ENCODE data around the gene UGT8. TPM values are rescaled to one million over a fixed set of nuclear protein-coding genes. Genes with fewer than 3 reads are reported as not detected.

The UGT8 gene
- total and polyA plus RNA-seq, 2 of the 8 experiments (the other 6 are each of a cell fraction or from before 2014, with no cell fraction given): 16.9 to 26.9 TPM

DNA sequence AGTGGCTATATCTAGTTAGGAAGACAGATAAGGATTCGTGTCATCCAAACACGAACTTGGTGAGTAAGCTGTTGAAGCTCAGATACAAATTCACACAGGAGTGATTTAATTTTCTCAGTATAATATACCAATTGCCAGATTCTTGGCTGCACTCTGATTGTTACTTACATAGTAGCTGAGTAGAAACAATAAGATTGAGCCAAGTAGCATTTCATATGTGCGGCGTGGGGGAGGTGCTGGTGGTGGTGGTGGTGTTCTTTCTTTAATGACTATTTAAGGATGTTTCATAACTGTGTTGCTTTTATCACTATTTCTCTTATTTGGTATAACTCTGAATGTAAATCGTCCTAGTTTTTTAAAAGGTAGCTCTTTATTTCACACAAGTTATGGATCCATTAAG is 102.9 kb downstream of the UGT8 start (continued):
- TF ChIP-seq, protein P1, sequence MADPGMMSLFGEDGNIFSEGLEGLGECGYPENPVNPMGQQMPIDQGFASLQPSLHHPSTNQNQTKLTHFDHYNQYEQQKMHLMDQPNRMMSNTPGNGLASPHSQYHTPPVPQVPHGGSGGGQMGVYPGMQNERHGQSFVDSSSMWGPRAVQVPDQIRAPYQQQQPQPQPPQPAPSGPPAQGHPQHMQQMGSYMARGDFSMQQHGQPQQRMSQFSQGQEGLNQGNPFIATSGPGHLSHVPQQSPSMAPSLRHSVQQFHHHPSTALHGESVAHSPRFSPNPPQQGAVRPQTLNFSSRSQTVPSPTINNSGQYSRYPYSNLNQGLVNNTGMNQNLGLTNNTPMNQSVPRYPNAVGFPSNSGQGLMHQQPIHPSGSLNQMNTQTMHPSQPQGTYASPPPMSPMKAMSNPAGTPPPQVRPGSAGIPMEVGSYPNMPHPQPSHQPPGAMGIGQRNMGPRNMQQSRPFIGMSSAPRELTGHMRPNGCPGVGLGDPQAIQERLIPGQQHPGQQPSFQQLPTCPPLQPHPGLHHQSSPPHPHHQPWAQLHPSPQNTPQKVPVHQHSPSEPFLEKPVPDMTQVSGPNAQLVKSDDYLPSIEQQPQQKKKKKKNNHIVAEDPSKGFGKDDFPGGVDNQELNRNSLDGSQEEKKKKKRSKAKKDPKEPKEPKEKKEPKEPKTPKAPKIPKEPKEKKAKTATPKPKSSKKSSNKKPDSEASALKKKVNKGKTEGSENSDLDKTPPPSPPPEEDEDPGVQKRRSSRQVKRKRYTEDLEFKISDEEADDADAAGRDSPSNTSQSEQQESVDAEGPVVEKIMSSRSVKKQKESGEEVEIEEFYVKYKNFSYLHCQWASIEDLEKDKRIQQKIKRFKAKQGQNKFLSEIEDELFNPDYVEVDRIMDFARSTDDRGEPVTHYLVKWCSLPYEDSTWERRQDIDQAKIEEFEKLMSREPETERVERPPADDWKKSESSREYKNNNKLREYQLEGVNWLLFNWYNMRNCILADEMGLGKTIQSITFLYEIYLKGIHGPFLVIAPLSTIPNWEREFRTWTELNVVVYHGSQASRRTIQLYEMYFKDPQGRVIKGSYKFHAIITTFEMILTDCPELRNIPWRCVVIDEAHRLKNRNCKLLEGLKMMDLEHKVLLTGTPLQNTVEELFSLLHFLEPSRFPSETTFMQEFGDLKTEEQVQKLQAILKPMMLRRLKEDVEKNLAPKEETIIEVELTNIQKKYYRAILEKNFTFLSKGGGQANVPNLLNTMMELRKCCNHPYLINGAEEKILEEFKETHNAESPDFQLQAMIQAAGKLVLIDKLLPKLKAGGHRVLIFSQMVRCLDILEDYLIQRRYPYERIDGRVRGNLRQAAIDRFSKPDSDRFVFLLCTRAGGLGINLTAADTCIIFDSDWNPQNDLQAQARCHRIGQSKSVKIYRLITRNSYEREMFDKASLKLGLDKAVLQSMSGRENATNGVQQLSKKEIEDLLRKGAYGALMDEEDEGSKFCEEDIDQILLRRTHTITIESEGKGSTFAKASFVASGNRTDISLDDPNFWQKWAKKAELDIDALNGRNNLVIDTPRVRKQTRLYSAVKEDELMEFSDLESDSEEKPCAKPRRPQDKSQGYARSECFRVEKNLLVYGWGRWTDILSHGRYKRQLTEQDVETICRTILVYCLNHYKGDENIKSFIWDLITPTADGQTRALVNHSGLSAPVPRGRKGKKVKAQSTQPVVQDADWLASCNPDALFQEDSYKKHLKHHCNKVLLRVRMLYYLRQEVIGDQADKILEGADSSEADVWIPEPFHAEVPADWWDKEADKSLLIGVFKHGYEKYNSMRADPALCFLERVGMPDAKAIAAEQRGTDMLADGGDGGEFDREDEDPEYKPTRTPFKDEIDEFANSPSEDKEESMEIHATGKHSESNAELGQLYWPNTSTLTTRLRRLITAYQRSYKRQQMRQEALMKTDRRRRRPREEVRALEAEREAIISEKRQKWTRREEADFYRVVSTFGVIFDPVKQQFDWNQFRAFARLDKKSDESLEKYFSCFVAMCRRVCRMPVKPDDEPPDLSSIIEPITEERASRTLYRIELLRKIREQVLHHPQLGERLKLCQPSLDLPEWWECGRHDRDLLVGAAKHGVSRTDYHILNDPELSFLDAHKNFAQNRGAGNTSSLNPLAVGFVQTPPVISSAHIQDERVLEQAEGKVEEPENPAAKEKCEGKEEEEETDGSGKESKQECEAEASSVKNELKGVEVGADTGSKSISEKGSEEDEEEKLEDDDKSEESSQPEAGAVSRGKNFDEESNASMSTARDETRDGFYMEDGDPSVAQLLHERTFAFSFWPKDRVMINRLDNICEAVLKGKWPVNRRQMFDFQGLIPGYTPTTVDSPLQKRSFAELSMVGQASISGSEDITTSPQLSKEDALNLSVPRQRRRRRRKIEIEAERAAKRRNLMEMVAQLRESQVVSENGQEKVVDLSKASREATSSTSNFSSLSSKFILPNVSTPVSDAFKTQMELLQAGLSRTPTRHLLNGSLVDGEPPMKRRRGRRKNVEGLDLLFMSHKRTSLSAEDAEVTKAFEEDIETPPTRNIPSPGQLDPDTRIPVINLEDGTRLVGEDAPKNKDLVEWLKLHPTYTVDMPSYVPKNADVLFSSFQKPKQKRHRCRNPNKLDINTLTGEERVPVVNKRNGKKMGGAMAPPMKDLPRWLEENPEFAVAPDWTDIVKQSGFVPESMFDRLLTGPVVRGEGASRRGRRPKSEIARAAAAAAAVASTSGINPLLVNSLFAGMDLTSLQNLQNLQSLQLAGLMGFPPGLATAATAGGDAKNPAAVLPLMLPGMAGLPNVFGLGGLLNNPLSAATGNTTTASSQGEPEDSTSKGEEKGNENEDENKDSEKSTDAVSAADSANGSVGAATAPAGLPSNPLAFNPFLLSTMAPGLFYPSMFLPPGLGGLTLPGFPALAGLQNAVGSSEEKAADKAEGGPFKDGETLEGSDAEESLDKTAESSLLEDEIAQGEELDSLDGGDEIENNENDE (IDR thresholded peaks at IDR 0.05; ENCODE audit: insufficient replicate concordance, low read length): no peak
- TF ChIP-seq TAF1 (IDR thresholded peaks at IDR 0.05; ENCODE audit: low read depth, low read length) (no peak), RAD21 (IDR thresholded peaks at IDR 0.05 in 1 of 2, conservative IDR thresholded peaks at IDR 0.05 in 1 of 2; ENCODE audit: low read depth in 2 of 2, low read length in 2 of 2) (no peak), CBX8 (IDR thresholded peaks at IDR 0.05; ENCODE audit: borderline replicate concordance, low read depth, low read length) (no peak), GTF2F1 (IDR thresholded peaks at IDR 0.05; ENCODE audit: borderline replicate concordance, low read depth, low read length) (no peak), POU5F1 (IDR thresholded peaks at IDR 0.05; ENCODE audit: low read depth, low read length) (no peak), HDAC6 (IDR thresholded peaks at IDR 0.05; ENCODE audit: low read depth, low read length) (no peak), SP4 (IDR thresholded peaks at IDR 0.05; ENCODE audit: low read length) (no peak), SAP30 (IDR thresholded peaks at IDR 0.05; ENCODE audit: insufficient read depth, insufficient replicate concordance, low read length) (no peak)
- TF ChIP-seq, protein P2, sequence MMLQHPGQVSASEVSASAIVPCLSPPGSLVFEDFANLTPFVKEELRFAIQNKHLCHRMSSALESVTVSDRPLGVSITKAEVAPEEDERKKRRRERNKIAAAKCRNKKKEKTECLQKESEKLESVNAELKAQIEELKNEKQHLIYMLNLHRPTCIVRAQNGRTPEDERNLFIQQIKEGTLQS (IDR thresholded peaks at IDR 0.05; ENCODE audit: insufficient read depth, low read depth, low read length): no peak
- TF ChIP-seq, protein P3, sequence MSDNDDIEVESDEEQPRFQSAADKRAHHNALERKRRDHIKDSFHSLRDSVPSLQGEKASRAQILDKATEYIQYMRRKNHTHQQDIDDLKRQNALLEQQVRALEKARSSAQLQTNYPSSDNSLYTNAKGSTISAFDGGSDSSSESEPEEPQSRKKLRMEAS (IDR thresholded peaks at IDR 0.05): no peak

All from H1 (cell line).